Measurements from ENCODE around the gene ADAM23. TPM values are rescaled to one million over a fixed set of nuclear protein-coding genes. Genes with fewer than 3 reads are reported as not detected.

Gene ADAM23
- total RNA-seq, 2 experiments from 2014 or later: not detected

DNA sequence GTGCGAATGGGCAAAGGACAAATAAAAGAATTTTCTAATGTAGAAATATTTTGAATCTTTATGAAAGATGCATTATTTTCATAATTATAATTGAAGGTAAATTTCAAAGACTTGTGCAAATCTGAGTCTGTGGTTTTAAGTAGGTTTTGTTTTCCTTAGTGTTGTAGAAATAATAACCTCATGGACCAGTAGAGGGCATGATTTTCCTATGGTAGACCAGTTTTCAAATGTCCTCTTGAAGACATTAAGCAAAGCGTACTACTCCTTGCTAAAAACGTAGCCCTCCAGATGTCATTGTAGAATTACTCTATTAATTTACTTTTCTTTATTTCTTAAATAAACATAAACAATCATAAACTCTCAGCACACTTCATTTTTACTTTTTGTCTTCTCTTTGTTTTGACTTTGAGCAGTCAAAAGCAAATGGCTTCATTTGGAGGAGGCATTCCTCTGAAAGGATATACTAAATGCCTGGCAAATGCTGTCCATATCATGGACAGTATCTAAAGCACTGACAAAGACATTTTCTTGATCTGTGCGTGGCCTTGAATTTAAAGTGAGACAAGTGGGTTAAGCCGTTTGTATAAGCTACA lies 113.1 kb downstream of the ADAM23 start:
- CTCF ChIA-PET: interaction anchor here (1.4 to 1.9 kb wide), 4 partner anchors 8 to 917 kb away, joined by 3 to 6 read pairs (median 4); no protein-coding TSS in a partner anchor
- H3K27ac Mint-ChIP-seq: no peak overlapping the region
- no peaks in the 10 kb centered on the region for H3K36me3 Mint-ChIP-seq (ENCODE audit: low read depth)
- ATAC-seq (peak; percentile 65), DNase-seq (no peak)
- peaks cover 15% of the 10 kb centered on the region for H3K27me3 Mint-ChIP-seq (ENCODE audit: low read depth)
- H3K9me3 Mint-ChIP-seq (ENCODE audit: insufficient read depth): no peaks in the 10 kb centered on the region
- no peak overlapping the region for H3K4me3 Mint-ChIP-seq
- POLR2A ChIA-PET: no interaction called here
- H3K4me1 Mint-ChIP-seq (ENCODE audit: low read depth): peaks cover 8% of the 10 kb centered on the region

DNA sequence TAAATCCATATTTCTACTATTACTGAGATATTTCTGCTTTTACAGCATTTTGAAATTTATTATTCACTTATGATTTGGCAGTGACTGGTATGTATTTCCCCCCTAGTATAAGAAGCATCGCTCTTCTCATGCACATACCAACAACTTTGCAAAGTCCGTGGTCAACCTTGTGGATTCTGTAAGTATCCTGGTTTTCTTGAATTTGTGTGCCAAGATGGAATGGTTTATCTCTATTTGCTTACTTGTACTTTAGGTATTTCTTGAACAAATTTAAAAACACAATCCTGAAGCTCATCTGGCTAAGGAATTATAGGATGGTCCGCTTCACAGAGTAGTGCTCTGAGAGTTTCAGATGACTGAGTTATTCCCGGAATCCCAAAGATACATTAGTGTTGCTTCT lies 114.0 kb downstream of the ADAM23 start:
- no peak overlapping the region for H3K4me3 Mint-ChIP-seq
- ATAC-seq (no peak), DNase-seq (no peak)
- H3K4me1 Mint-ChIP-seq (ENCODE audit: low read depth): peaks cover 8% of the 10 kb centered on the region
- H3K9me3 Mint-ChIP-seq (ENCODE audit: insufficient read depth): no peaks in the 10 kb centered on the region
- peaks cover 15% of the 10 kb centered on the region for H3K27me3 Mint-ChIP-seq (ENCODE audit: low read depth)
- POLR2A ChIA-PET: no interaction called here
- H3K27ac Mint-ChIP-seq: no peak overlapping the region
- CTCF ChIA-PET: interaction anchor here (1.4 to 1.9 kb wide), 5 partner anchors 9 to 916 kb away, joined by 3 to 6 read pairs (median 5); no protein-coding TSS in a partner anchor
- no peaks in the 10 kb centered on the region for H3K36me3 Mint-ChIP-seq (ENCODE audit: low read depth)

DNA sequence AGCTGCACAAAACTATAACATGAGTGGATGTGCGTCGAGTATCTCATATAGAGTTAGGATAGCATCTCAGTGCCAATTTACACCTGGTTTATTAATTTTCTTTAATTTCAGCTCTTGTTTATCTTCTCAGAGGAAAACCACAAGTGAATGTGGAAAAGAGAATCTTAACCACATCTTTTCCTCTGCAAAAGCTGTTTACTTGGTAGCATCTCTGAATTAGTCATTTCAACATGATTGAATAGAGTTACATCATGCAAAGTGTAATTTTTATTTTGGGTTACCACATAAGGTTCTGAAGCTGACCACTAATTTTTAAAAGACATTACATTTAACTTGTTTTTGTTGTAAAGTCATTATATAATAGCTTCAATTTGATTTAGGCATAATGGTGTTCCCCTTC lies 115.2 kb downstream of the ADAM23 start:
- no peaks in the 10 kb centered on the region for H3K36me3 Mint-ChIP-seq (ENCODE audit: low read depth)
- ChIA-PET POLR2A (no interaction called here), CTCF (interaction anchor here (1.0 to 1.9 kb wide), 9 partner anchors 10 to 915 kb away, joined by 3 to 6 read pairs (median 4); no protein-coding TSS in a partner anchor)
- ATAC-seq (no peak), DNase-seq (no peak)
- peaks cover 8% of the 10 kb centered on the region for H3K4me1 Mint-ChIP-seq (ENCODE audit: low read depth)
- no peak overlapping the region for H3K4me3 Mint-ChIP-seq
- H3K9me3 Mint-ChIP-seq (ENCODE audit: insufficient read depth): no peaks in the 10 kb centered on the region
- H3K27me3 Mint-ChIP-seq (ENCODE audit: low read depth): peaks cover 15% of the 10 kb centered on the region
- no peak overlapping the region for H3K27ac Mint-ChIP-seq

DNA sequence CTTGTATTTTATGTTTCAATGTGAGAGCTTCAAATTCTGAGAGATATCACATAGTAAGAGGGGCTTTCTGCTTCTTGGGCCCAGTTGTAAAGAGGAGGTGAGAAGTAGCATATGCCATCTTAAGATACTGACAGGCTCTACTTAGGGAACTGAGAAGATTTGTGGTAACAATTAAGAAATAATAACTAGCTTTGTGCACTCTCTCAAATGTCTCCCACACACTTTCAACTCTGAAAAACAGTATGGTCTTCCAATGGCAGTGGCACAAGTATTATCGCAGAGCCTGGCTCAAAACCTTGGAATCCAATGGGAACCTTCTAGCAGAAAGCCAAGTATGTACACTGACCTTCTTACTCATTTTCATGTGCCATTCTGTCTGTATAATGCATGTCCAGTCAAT lies 118.6 kb downstream of the ADAM23 start:
- Mint-ChIP-seq H3K36me3 (ENCODE audit: low read depth) (no peaks in the 10 kb centered on the region), H3K27ac (no peak overlapping the region), H3K4me3 (no peak overlapping the region), H3K27me3 (ENCODE audit: low read depth) (peaks cover 6% of the 10 kb centered on the region), H3K9me3 (ENCODE audit: insufficient read depth) (no peaks in the 10 kb centered on the region), H3K4me1 (ENCODE audit: low read depth) (peaks cover 8% of the 10 kb centered on the region)
- ATAC-seq (no peak), DNase-seq (no peak)
- CTCF ChIA-PET: no interaction called here
- POLR2A ChIA-PET: no interaction called here

DNA sequence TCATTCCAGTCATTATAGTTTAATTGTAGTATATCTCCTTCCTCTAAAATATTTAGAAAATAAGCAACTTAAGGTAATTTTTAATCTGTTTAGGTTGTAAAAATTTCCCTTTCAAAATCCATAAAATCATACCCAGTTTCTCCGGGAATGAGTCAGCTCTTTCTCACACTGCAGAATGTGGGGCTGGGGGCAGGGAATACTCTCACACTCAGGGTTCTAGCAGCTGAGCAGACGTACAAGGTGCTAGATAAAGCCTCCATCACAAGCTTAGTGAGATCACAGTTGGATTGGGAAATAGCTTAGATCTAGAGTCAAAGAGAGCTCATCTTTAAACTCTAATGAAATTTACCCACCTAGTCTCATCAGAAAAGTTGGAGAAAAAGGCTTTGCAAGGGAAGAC lies 119.0 kb downstream of the ADAM23 start:
- no peaks in the 10 kb centered on the region for H3K36me3 Mint-ChIP-seq (ENCODE audit: low read depth)
- ChIA-PET POLR2A (no interaction called here), CTCF (no interaction called here)
- H3K27ac Mint-ChIP-seq: no peak overlapping the region
- no peak overlapping the region for H3K4me3 Mint-ChIP-seq
- ATAC-seq (no peak), DNase-seq (no peak)
- H3K4me1 Mint-ChIP-seq (ENCODE audit: low read depth): peaks cover 8% of the 10 kb centered on the region
- peaks cover 5% of the 10 kb centered on the region for H3K27me3 Mint-ChIP-seq (ENCODE audit: low read depth)
- no peaks in the 10 kb centered on the region for H3K9me3 Mint-ChIP-seq (ENCODE audit: insufficient read depth)

GRCh38 chr2:206563374-206563773 lies 120.0 kb downstream of the ADAM23 start:
- Mint-ChIP-seq H3K27ac (no peak overlapping the region), H3K4me1 (ENCODE audit: low read depth) (peaks cover 6% of the 10 kb centered on the region), H3K27me3 (ENCODE audit: low read depth) (peaks cover 6% of the 10 kb centered on the region), H3K4me3 (no peak overlapping the region), H3K9me3 (ENCODE audit: insufficient read depth) (no peaks in the 10 kb centered on the region), H3K36me3 (ENCODE audit: low read depth) (no peaks in the 10 kb centered on the region)
- no peak for DNase-seq
- CTCF ChIA-PET: no interaction called here
- POLR2A ChIA-PET: no interaction called here
- ATAC-seq: no peak

GRCh38 chr2:206565666-206566065 lies 122.3 kb downstream of the ADAM23 start:
- H3K27ac Mint-ChIP-seq: no peak overlapping the region
- H3K36me3 Mint-ChIP-seq (ENCODE audit: low read depth): no peaks in the 10 kb centered on the region
- H3K27me3 Mint-ChIP-seq (ENCODE audit: low read depth): peaks cover 3% of the 10 kb centered on the region
- no peak for DNase-seq
- POLR2A ChIA-PET: no interaction called here
- ATAC-seq: no peak
- CTCF ChIA-PET: no interaction called here
- H3K4me1 Mint-ChIP-seq (ENCODE audit: low read depth): no peaks in the 10 kb centered on the region
- H3K4me3 Mint-ChIP-seq: no peak overlapping the region
- no peaks in the 10 kb centered on the region for H3K9me3 Mint-ChIP-seq (ENCODE audit: insufficient read depth)

DNA sequence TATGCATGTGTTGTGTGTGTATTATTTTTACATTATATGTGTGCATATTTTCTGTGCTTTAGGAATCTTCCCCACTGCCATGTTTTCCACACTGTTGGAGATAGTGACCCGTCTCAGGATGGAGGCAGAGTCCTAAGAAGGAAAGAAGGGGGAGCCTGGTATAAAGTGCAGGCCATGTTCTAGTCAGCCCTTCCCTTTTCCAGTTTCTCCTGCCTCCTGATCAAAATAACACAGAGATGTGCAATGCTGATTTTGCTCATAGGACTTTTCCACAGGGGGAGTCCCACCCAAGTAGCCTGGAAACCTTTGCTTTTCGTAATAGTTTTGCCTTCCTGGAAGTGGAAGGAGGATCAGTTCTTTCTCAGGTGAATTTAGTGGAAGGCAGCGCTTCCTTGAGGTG lies 126.1 kb downstream of the ADAM23 start:
- Mint-ChIP-seq H3K9me3 (ENCODE audit: insufficient read depth) (no peaks in the 10 kb centered on the region), H3K4me3 (no peak overlapping the region), H3K27ac (no peak overlapping the region), H3K36me3 (ENCODE audit: low read depth) (no peaks in the 10 kb centered on the region), H3K27me3 (ENCODE audit: low read depth) (peaks cover 3% of the 10 kb centered on the region), H3K4me1 (ENCODE audit: low read depth) (no peaks in the 10 kb centered on the region)
- DNase-seq: no peak
- POLR2A ChIA-PET: no interaction called here
- ATAC-seq: no peak
- CTCF ChIA-PET: no interaction called here

DNA sequence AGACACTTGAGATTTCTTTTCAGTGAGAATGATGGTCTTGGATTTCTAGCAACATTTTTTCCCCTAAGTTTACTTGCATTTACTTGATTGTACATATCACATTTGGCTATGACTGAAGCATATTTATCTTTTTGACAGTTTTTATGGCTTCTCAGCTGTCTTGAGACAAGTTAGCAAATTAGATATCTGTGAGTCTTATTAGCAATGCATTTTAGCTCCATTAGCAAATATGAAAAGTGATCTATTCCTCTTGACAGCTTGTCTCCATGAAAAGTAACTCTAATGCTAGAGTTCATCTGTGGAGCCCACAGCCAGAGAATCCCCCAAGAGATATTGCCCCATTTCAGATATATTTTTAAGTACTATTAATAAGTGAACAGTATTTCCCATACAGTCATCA lies 126.9 kb downstream of the ADAM23 start:
- ChIA-PET POLR2A (no interaction called here), CTCF (no interaction called here)
- peaks cover 3% of the 10 kb centered on the region for H3K27me3 Mint-ChIP-seq (ENCODE audit: low read depth)
- H3K4me3 Mint-ChIP-seq: no peak overlapping the region
- no peaks in the 10 kb centered on the region for H3K36me3 Mint-ChIP-seq (ENCODE audit: low read depth)
- DNase-seq (no peak), ATAC-seq (no peak)
- H3K27ac Mint-ChIP-seq: no peak overlapping the region
- H3K4me1 Mint-ChIP-seq (ENCODE audit: low read depth): no peaks in the 10 kb centered on the region
- no peaks in the 10 kb centered on the region for H3K9me3 Mint-ChIP-seq (ENCODE audit: insufficient read depth)

DNA sequence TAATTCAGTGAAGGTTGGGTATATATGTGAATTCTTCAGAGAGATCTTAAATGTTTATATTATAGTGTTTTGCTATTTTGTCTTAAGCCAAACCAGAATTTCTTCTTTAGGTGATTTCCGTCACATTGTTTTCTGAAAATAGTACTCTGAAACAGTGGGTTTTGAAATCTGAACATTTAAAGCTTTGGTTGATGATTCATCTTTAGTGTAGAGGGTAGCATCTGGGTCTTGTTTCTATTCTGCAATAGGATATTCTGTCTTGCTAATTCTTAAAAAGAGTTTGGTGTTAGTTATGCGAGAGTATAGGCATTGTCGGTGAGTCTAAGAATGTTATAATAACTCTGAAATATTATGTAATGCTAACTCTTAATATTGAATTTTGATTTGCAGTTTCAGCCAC lies 129.4 kb downstream of the ADAM23 start:
- ATAC-seq (no peak), DNase-seq (no peak)
- ChIA-PET POLR2A (no interaction called here), CTCF (no interaction called here)
- no peaks in the 10 kb centered on the region for H3K4me1 Mint-ChIP-seq (ENCODE audit: low read depth)
- peaks cover 2% of the 10 kb centered on the region for H3K27me3 Mint-ChIP-seq (ENCODE audit: low read depth)
- H3K9me3 Mint-ChIP-seq (ENCODE audit: insufficient read depth): no peaks in the 10 kb centered on the region
- no peak overlapping the region for H3K4me3 Mint-ChIP-seq
- no peaks in the 10 kb centered on the region for H3K36me3 Mint-ChIP-seq (ENCODE audit: low read depth)
- H3K27ac Mint-ChIP-seq: no peak overlapping the region

GRCh38 chr2:206573793-206574192 lies 130.5 kb downstream of the ADAM23 start:
- no peaks in the 10 kb centered on the region for H3K4me1 Mint-ChIP-seq (ENCODE audit: low read depth)
- no peaks in the 10 kb centered on the region for H3K36me3 Mint-ChIP-seq (ENCODE audit: low read depth)
- ATAC-seq (no peak), DNase-seq (no peak)
- POLR2A ChIA-PET: no interaction called here
- no peak overlapping the region for H3K4me3 Mint-ChIP-seq
- no peak overlapping the region for H3K27ac Mint-ChIP-seq
- no peaks in the 10 kb centered on the region for H3K27me3 Mint-ChIP-seq (ENCODE audit: low read depth)
- no peaks in the 10 kb centered on the region for H3K9me3 Mint-ChIP-seq (ENCODE audit: insufficient read depth)
- CTCF ChIA-PET: no interaction called here

DNA sequence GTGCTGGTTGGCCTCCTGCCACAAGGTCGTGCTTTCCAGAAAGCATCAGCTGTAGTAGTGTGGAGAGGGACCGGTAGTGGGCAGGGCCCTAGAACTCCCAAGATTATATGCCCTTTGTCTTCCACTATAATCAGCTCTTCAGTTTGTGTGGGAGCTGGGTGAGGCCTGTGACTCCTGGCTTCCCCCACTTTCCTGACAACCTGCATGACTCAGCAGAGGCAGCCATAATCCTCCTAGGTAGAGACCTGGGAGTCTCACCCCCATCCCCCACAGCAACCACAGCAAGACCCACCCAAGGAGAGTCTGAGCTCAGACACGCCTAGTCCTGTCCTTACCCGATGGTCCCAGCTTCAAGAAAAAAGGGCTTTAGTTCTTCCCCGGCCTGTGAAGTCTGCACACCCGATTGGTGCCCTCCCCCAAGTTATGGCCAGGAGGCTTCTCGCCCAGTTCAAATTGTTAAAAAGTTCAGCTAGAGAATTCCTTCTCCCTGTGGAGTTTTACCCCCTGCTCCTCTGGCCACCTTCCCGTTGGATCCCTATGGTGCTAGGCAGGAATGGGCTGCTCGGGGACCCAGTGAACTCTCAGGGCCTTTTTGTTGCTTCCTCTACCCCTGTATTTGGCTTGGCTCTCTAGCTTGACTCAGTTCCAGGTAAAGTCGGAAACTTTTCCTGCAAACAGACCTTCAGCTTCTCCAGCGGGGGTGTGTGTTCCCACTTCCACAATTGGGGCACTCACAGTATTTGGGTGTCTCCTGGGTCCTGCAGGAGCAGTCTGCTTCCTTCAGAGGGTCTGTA lies 141.2 kb downstream of the ADAM23 start:
- Mint-ChIP-seq H3K9me3 (ENCODE audit: insufficient read depth) (no peaks in the 10 kb centered on the region), H3K4me1 (ENCODE audit: low read depth) (no peaks in the 10 kb centered on the region), H3K36me3 (ENCODE audit: low read depth) (no peaks in the 10 kb centered on the region), H3K27ac (no peak overlapping the region), H3K27me3 (ENCODE audit: low read depth) (peaks cover 4% of the 10 kb centered on the region), H3K4me3 (no peak overlapping the region)
- ChIA-PET POLR2A (no interaction called here), CTCF (no interaction called here)
- ATAC-seq (no peak), DNase-seq (no peak)

- Mint-ChIP-seq H3K36me3 (ENCODE audit: low read depth) (no peaks in the 10 kb centered on the region), H3K4me1 (ENCODE audit: low read depth) (no peaks in the 10 kb centered on the region), H3K4me3 (no peak overlapping the region), H3K27me3 (ENCODE audit: low read depth) (peaks cover 4% of the 10 kb centered on the region), H3K27ac (no peak overlapping the region), H3K9me3 (ENCODE audit: insufficient read depth) (no peaks in the 10 kb centered on the region)
- DNase-seq (no peak), ATAC-seq (no peak)
- ChIA-PET CTCF (no interaction called here), POLR2A (no interaction called here)
Measured at GRCh38 chr2:206585335-206585734, 142.0 kb downstream of the ADAM23 start.

Measured in activated CD8-positive, alpha-beta T cell treated with anti-CD3 and anti-CD28 coated beads, Interleukin-2, amount 10 ng/mL, durations not matched to agents 7 days and 5 days (primary cell).